Mesenchymal stem cell (in vitro differentiated cells and primary cell): ENCODE data around the gene FIBIN.

Experiments used
- DNase-seq: peaks from one replicate; pipeline ENCODE4 v3.0.0-alpha.2; 2013
- H2AFZ ChIP-seq: one replicate; pipeline ENCODE4 v1.6.1; 2013; ENCODE audit warnings: low read depth, mild to moderate bottlenecking, control low read depth, inconsistent platforms, low read length, moderate library complexity
- H2AK5ac ChIP-seq: 2 replicates; pipeline ENCODE4 v1.6.1; 2013; ENCODE audit warnings: low read length, moderate library complexity, mild to moderate bottlenecking, inconsistent platforms; ENCODE audit not compliant: severe bottlenecking
- H2BK120ac ChIP-seq: one replicate; pipeline ENCODE4 v1.6.1; 2013; ENCODE audit warnings: low read depth, mild to moderate bottlenecking, inconsistent platforms, low read length, moderate library complexity
- H2BK12ac ChIP-seq, 2 experiments: one replicate each; pipeline ENCODE4 v1.6.1; 2013; ENCODE audit warnings: inconsistent platforms in 2 of 2, low read length in 2 of 2, mild to moderate bottlenecking in 2 of 2, moderate library complexity in 2 of 2, control low read depth in 1 of 2
- H2BK15ac ChIP-seq: one replicate; pipeline ENCODE4 v1.6.1; 2013; ENCODE audit warnings: mild to moderate bottlenecking, low read depth, inconsistent platforms; ENCODE audit not compliant: poor library complexity, severe bottlenecking
- H2BK5ac ChIP-seq: 2 replicates; pipeline ENCODE4 v1.6.1; 2013; ENCODE audit warnings: low read depth, mild to moderate bottlenecking, low read length, control low read depth, inconsistent platforms; ENCODE audit not compliant: poor library complexity, severe bottlenecking
- H3K14ac ChIP-seq, 2 experiments: one replicate each; pipeline ENCODE4 v1.6.1; 2013; ENCODE audit warnings: inconsistent platforms in 2 of 2, low read length in 2 of 2, control low read depth in 1 of 2, mild to moderate bottlenecking in 1 of 2, moderate library complexity in 1 of 2
- H3K18ac ChIP-seq, 2 experiments: one replicate each; pipeline ENCODE4 v1.6.1; 2013; ENCODE audit warnings: inconsistent platforms in 2 of 2, low read length in 2 of 2, control low read depth in 1 of 2, low read depth in 1 of 2, mild to moderate bottlenecking in 1 of 2
- H3K23ac ChIP-seq, 2 experiments: one replicate each; pipeline ENCODE4 v1.6.1; 2013; ENCODE audit warnings: inconsistent platforms in 2 of 2, low read length in 2 of 2, mild to moderate bottlenecking in 2 of 2, moderate library complexity in 2 of 2, control low read depth in 1 of 2
- H3K27ac ChIP-seq: 2 replicates; pipeline ENCODE4 v1.5.1; 2013; ENCODE audit warnings: mild to moderate bottlenecking, moderate library complexity, low read length, control low read depth, inconsistent platforms; ENCODE audit not compliant: poor library complexity, severe bottlenecking
- H3K27me3 ChIP-seq, 2 experiments: 2 replicates each; pipeline versions ENCODE4 v1.6.1 to v1.7.0; 2013; ENCODE audit warnings: low read length in 2 of 2, mild to moderate bottlenecking in 2 of 2, moderate library complexity in 2 of 2, control low read depth in 1 of 2, inconsistent platforms in 1 of 2; ENCODE audit not compliant: control insufficient read depth in 1 of 2, insufficient read depth in 1 of 2
- H3K36me3 ChIP-seq, 2 experiments: 2 replicates each; pipeline versions ENCODE4 v1.6.1 to v1.7.0; 2013; ENCODE audit warnings: low read length in 2 of 2, control low read depth in 1 of 2, inconsistent platforms in 1 of 2, low read depth in 1 of 2, mild to moderate bottlenecking in 1 of 2; ENCODE audit not compliant: insufficient read depth in 2 of 2, control insufficient read depth in 1 of 2
- H3K4ac ChIP-seq, 2 experiments: one replicate each; pipeline ENCODE4 v1.6.1; 2013; ENCODE audit warnings: inconsistent platforms in 2 of 2, low read length in 2 of 2, mild to moderate bottlenecking in 2 of 2, moderate library complexity in 2 of 2, control low read depth in 1 of 2, low read depth in 1 of 2
- H3K4me1 ChIP-seq: 2 replicates; pipeline ENCODE4 v1.6.1; 2013; ENCODE audit warnings: low read depth, low read length, control low read depth; ENCODE audit not compliant: control insufficient read depth, insufficient read depth
- H3K4me2 ChIP-seq: 2 replicates; pipeline ENCODE4 v1.6.1; 2013; ENCODE audit warnings: low read length, mild to moderate bottlenecking, inconsistent platforms; ENCODE audit not compliant: poor library complexity, severe bottlenecking
- H3K4me3 ChIP-seq, 2 experiments: 2 replicates each; pipeline versions ENCODE4 v1.5.1 to v1.7.0; 2013; ENCODE audit warnings: low read length in 2 of 2, mild to moderate bottlenecking in 2 of 2, control low read depth in 1 of 2, low read depth in 1 of 2; ENCODE audit not compliant: insufficient read depth in 1 of 2
- H3K79me1 ChIP-seq: replicated peaks from 2 replicates; pipeline ENCODE4 v1.6.1; 2013; ENCODE audit warnings: mild to moderate bottlenecking, control low read depth, low read length, inconsistent platforms; ENCODE audit not compliant: poor library complexity, severe bottlenecking
- H3K9ac ChIP-seq: 2 replicates; pipeline ENCODE4 v1.7.0; 2013; ENCODE audit warnings: mild to moderate bottlenecking, low read length, moderate library complexity
- H3K9me3 ChIP-seq: 2 replicates; pipeline ENCODE4 v1.7.0; 2013; ENCODE audit warnings: mild to moderate bottlenecking, low read length; ENCODE audit not compliant: control insufficient read depth
- H4K8ac ChIP-seq: one replicate; pipeline ENCODE4 v1.6.1; 2013; ENCODE audit warnings: inconsistent platforms, mild to moderate bottlenecking, low read length, moderate library complexity
- H4K91ac ChIP-seq: one replicate; pipeline ENCODE4 v1.6.1; 2013; ENCODE audit warnings: mild to moderate bottlenecking, low read length, inconsistent platforms
- WGBS: methylation state at CpG from one replicate; pipeline ENCODE4 v1.1.7; 2013; ENCODE audit warnings: mixed read lengths; 5-methylcytosine and 5-hydroxymethylcytosine counted together

FIBIN gene

GRCh38 chr11:26951809-26952515, 42.0 kb upstream of the FIBIN start:
- 70% methylated on average over 4 of the region's 6 CpGs for WGBS
- no peak overlapping the region for H3K4me2 ChIP-seq
- no peaks in the 10 kb centered on the region for H3K9me3 ChIP-seq
- H3K4me3 ChIP-seq, result no peak overlapping the region
- no peaks in the 10 kb centered on the region for H3K36me3 ChIP-seq
- H3K9ac ChIP-seq, result no peak overlapping the region
- H2AFZ ChIP-seq, result no peak overlapping the region
- H2BK12ac ChIP-seq, result no peak overlapping the region
- no peak overlapping the region for H2BK15ac ChIP-seq
- H2BK120ac ChIP-seq, result peak overlapping the region; percentile 49
- H3K4me1 ChIP-seq, result no peaks in the 10 kb centered on the region
- peak overlapping the region; percentile 31 for H2BK5ac ChIP-seq
- no peak overlapping the region for H3K23ac ChIP-seq
- H3K18ac ChIP-seq, result no peak overlapping the region
- DNase-seq, result no peak
- no peak overlapping the region for H2AK5ac ChIP-seq
- no peak overlapping the region for H4K91ac ChIP-seq
- H4K8ac ChIP-seq, result no peak overlapping the region
- H3K27me3 ChIP-seq, result no peaks in the 10 kb centered on the region
- no peak overlapping the region for H3K27ac ChIP-seq
- no peak overlapping the region for H3K4ac ChIP-seq
- no peaks in the 10 kb centered on the region for H3K79me1 ChIP-seq
- no peak overlapping the region for H3K14ac ChIP-seq

- Histone ChIP-seq H2BK12ac (no peak overlapping the region), H3K4me1 (no peaks in the 10 kb centered on the region), H3K27ac (no peak overlapping the region), H4K8ac (peak overlapping the region; percentile 28), H3K4ac (peak overlapping the region in 1 of 2 experiments; percentile 51), H3K4me2 (no peak overlapping the region), H2BK120ac (no peak overlapping the region), H3K36me3 (no peaks in the 10 kb centered on the region), H3K4me3 (no peak overlapping the region), H2BK15ac (no peak overlapping the region), H3K27me3 (no peaks in the 10 kb centered on the region), H3K18ac (peak overlapping the region in 1 of 2 experiments; percentile 12), H3K9me3 (no peaks in the 10 kb centered on the region), H3K79me1 (no peaks in the 10 kb centered on the region), H3K9ac (no peak overlapping the region), H2BK5ac (no peak overlapping the region), H3K14ac (no peak overlapping the region), H2AFZ (no peak overlapping the region), H4K91ac (no peak overlapping the region), H2AK5ac (no peak overlapping the region), H3K23ac (no peak overlapping the region)
- no peak for DNase-seq
- 87% methylated on average over 7 of the region's 7 CpGs for WGBS
Measured at GRCh38 chr11:26953770-26954392, 40.0 kb upstream of the FIBIN start.

GRCh38 chr11:26958005-26958701, 35.8 kb upstream of the FIBIN start:
- no peaks in the 10 kb centered on the region for H3K27me3 ChIP-seq
- DNase-seq, result no peak
- no peak overlapping the region for H3K4me2 ChIP-seq
- H3K14ac ChIP-seq, result no peak overlapping the region
- no peak overlapping the region for H2BK5ac ChIP-seq
- H2BK15ac ChIP-seq, result no peak overlapping the region
- H3K9ac ChIP-seq, result no peak overlapping the region
- no peak overlapping the region for H3K27ac ChIP-seq
- no peaks in the 10 kb centered on the region for H3K9me3 ChIP-seq
- H2BK120ac ChIP-seq, result no peak overlapping the region
- H2BK12ac ChIP-seq, result peak overlapping the region in 1 of 2 experiments; percentile 54
- 100% methylated on average over 2 of the region's 2 CpGs for WGBS
- no peaks in the 10 kb centered on the region for H3K36me3 ChIP-seq
- no peak overlapping the region for H3K23ac ChIP-seq
- no peak overlapping the region for H3K18ac ChIP-seq
- no peak overlapping the region for H2AFZ ChIP-seq
- no peak overlapping the region for H4K91ac ChIP-seq
- no peaks in the 10 kb centered on the region for H3K79me1 ChIP-seq
- no peak overlapping the region for H3K4me3 ChIP-seq
- H3K4me1 ChIP-seq, result no peaks in the 10 kb centered on the region
- H2AK5ac ChIP-seq, result no peak overlapping the region
- H4K8ac ChIP-seq, result no peak overlapping the region
- H3K4ac ChIP-seq, result no peak overlapping the region

- H3K23ac ChIP-seq, result no peak overlapping the region
- H2BK12ac ChIP-seq, result no peak overlapping the region
- no peak overlapping the region for H3K4me2 ChIP-seq
- H3K14ac ChIP-seq, result no peak overlapping the region
- H2BK5ac ChIP-seq, result no peak overlapping the region
- no peak overlapping the region for H4K91ac ChIP-seq
- DNase-seq, result no peak
- H2BK15ac ChIP-seq, result no peak overlapping the region
- H3K27me3 ChIP-seq, result no peaks in the 10 kb centered on the region
- H2BK120ac ChIP-seq, result no peak overlapping the region
- H3K9ac ChIP-seq, result no peak overlapping the region
- no peaks in the 10 kb centered on the region for H3K79me1 ChIP-seq
- no peak overlapping the region for H2AK5ac ChIP-seq
- WGBS, result no CpG with 5 or more reads among the region's 1 CpG
- no peak overlapping the region for H3K18ac ChIP-seq
- no peaks in the 10 kb centered on the region for H3K9me3 ChIP-seq
- no peak overlapping the region for H2AFZ ChIP-seq
- no peak overlapping the region for H3K4ac ChIP-seq
- H3K36me3 ChIP-seq, result no peaks in the 10 kb centered on the region
- H4K8ac ChIP-seq, result no peak overlapping the region
- no peak overlapping the region for H3K27ac ChIP-seq
- no peaks in the 10 kb centered on the region for H3K4me1 ChIP-seq
- H3K4me3 ChIP-seq, result no peak overlapping the region
Measured at GRCh38 chr11:26958702-26959049, 35.2 kb upstream of the FIBIN start.
